Endodermal cell (in vitro differentiated cells): ENCODE data around the gene AK8. TPM values are rescaled to one million over a fixed set of nuclear protein-coding genes. Genes with fewer than 3 reads are reported as not detected.

ENCODE experiments used
- DNase-seq: peaks from one replicate; pipeline ENCODE4 v3.0.0-alpha.2; 2017
- H3K27ac ChIP-seq: 2 replicates; pipeline ENCODE4 v1.5.1; 2013; ENCODE audit warnings: mild to moderate bottlenecking, low read depth, low read length, moderate library complexity
- H3K27me3 ChIP-seq: 2 replicates; pipeline ENCODE4 v1.6.1; 2013; ENCODE audit warnings: mild to moderate bottlenecking, low read length, moderate library complexity; ENCODE audit not compliant: insufficient read depth, control insufficient read depth, poor library complexity, severe bottlenecking
- H3K36me3 ChIP-seq: 2 replicates; pipeline ENCODE4 v1.7.0; 2013; ENCODE audit warnings: mild to moderate bottlenecking, low read length, moderate library complexity; ENCODE audit not compliant: control insufficient read depth, insufficient read depth
- H3K4me1 ChIP-seq: one replicate; pipeline ENCODE4 v1.7.0; 2013; ENCODE audit warnings: low read length; ENCODE audit not compliant: control insufficient read depth, insufficient read depth
- H3K4me3 ChIP-seq: 2 replicates; pipeline ENCODE4 v1.5.1; 2013; ENCODE audit warnings: mild to moderate bottlenecking, low read length, moderate library complexity
- H3K9ac ChIP-seq: 2 replicates; pipeline ENCODE4 v1.6.1; 2013; ENCODE audit warnings: mild to moderate bottlenecking, low read length, moderate library complexity; ENCODE audit not compliant: poor library complexity, severe bottlenecking; ENCODE audit errors: extremely low read depth
- H3K9me3 ChIP-seq: 2 replicates; pipeline ENCODE4 v1.6.1; 2013; ENCODE audit warnings: mild to moderate bottlenecking, low read length, moderate library complexity; ENCODE audit not compliant: control insufficient read depth
- H3K27ac Mint-ChIP-seq: 2 replicates; pipeline ENCODE4 v1.8.0; 2020; ENCODE audit warnings: mixed read lengths
- H3K27me3 Mint-ChIP-seq: 2 replicates; pipeline ENCODE4 v1.8.0; 2021; ENCODE audit warnings: mild to moderate bottlenecking, mixed read lengths; ENCODE audit not compliant: insufficient read depth
- H3K36me3 Mint-ChIP-seq: 2 replicates; pipeline ENCODE4 v1.8.0; 2020; ENCODE audit warnings: low read depth, mixed read lengths
- H3K4me1 Mint-ChIP-seq: 2 replicates; pipeline ENCODE4 v1.8.0; 2020; ENCODE audit warnings: mixed read lengths
- H3K4me3 Mint-ChIP-seq: 2 replicates; pipeline ENCODE4 v1.8.0; 2020; ENCODE audit warnings: mild to moderate bottlenecking, moderate library complexity, mixed read lengths
- H3K9me3 Mint-ChIP-seq: 2 replicates; pipeline ENCODE4 v1.8.0; 2020; ENCODE audit warnings: mild to moderate bottlenecking, mixed read lengths
- WGBS, 2 experiments: methylation state at CpG; one replicate each; pipeline versions ENCODE4 v1.1.5 to v1.1.7; 2013; ENCODE audit warnings: missing lambda C conversion rate in 2 of 2, mixed read lengths in 1 of 2; ENCODE audit not compliant: insufficient coverage in 1 of 2, insufficient read length in 1 of 2; 5-methylcytosine and 5-hydroxymethylcytosine counted together
- total RNA-seq, 2 donors: library from RNA; stranded (reverse); fragmentation: NEBNext Ultra II Directional in 1 of 2; extraction: Animal tissue kit (Norgen Biotek cat#: 25700) in 1 of 2; gene quantifications; 2 replicates in 1 of 2; 3 replicates in 1 of 2; pipeline ENCODE4 v1.2.1, GENCODE V29; 2021
- TF ChIP-seq, protein P1 (sequence below): fragments of 200-600 bp; sonication (generic); conservative IDR thresholded peaks from 2 replicates; pipeline ENCODE4 v1.5.0; 2021; ENCODE audit warnings: antibody characterized with exemption, mild to moderate bottlenecking

AK8 gene
- total RNA-seq, 2 donors from 2014 or later = 1.3 to 2.6 TPM

DNA sequence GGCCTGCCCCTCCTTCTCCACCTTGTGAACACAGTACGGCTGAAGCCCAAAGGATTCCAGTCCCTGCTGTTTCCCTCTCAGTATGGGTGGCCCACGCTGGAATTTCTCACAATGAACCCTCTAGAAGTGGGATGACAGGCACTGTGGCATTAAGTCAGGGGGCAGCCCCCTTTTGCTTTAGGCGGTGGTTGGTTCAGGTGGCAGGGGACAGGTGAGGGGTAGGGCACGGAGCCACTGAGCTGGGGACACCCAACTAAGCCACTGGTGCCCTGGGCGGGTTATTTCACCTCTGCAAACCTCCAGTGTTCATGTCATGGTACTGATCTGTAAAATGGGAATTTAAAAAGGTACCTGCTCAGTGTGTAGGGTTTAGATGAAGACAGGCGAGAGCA lies 8.2 kb upstream of the AK8 start:
- no peaks in the 10 kb centered on the region for H3K4me1 Mint-ChIP-seq
- no peaks in the 10 kb centered on the region for H3K36me3 Mint-ChIP-seq
- Histone ChIP-seq H3K27ac (no peak overlapping the region), H3K9ac (no peak overlapping the region), H3K36me3 (no peaks in the 10 kb centered on the region), H3K4me1 (no peaks in the 10 kb centered on the region), H3K4me3 (no peak overlapping the region), H3K27me3 (no peaks in the 10 kb centered on the region), H3K9me3 (no peaks in the 10 kb centered on the region)
- peaks cover 2% of the 10 kb centered on the region for H3K27me3 Mint-ChIP-seq
- 91 to 100% methylated on average over 4 to 6 of the region's 6 CpGs for WGBS, 2 experiments
- no peak overlapping the region for H3K4me3 Mint-ChIP-seq
- TF ChIP-seq, protein P1, sequence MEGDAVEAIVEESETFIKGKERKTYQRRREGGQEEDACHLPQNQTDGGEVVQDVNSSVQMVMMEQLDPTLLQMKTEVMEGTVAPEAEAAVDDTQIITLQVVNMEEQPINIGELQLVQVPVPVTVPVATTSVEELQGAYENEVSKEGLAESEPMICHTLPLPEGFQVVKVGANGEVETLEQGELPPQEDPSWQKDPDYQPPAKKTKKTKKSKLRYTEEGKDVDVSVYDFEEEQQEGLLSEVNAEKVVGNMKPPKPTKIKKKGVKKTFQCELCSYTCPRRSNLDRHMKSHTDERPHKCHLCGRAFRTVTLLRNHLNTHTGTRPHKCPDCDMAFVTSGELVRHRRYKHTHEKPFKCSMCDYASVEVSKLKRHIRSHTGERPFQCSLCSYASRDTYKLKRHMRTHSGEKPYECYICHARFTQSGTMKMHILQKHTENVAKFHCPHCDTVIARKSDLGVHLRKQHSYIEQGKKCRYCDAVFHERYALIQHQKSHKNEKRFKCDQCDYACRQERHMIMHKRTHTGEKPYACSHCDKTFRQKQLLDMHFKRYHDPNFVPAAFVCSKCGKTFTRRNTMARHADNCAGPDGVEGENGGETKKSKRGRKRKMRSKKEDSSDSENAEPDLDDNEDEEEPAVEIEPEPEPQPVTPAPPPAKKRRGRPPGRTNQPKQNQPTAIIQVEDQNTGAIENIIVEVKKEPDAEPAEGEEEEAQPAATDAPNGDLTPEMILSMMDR = no peak
- H3K9me3 Mint-ChIP-seq = no peaks in the 10 kb centered on the region
- no peak for DNase-seq
- H3K27ac Mint-ChIP-seq = no peak overlapping the region

GRCh38 chr9:132885720-132886333 lies 7.7 kb upstream of the AK8 start:
- Histone ChIP-seq H3K27me3 (no peaks in the 10 kb centered on the region), H3K9ac (no peak overlapping the region), H3K9me3 (no peaks in the 10 kb centered on the region), H3K4me1 (no peaks in the 10 kb centered on the region), H3K27ac (no peak overlapping the region), H3K36me3 (no peaks in the 10 kb centered on the region), H3K4me3 (no peak overlapping the region)
- TF ChIP-seq, protein P1 = no peak
- Mint-ChIP-seq H3K4me3 (no peak overlapping the region), H3K27me3 (peaks cover 2% of the 10 kb centered on the region), H3K36me3 (no peaks in the 10 kb centered on the region), H3K4me1 (no peaks in the 10 kb centered on the region), H3K27ac (no peak overlapping the region), H3K9me3 (no peaks in the 10 kb centered on the region)
- DNase-seq = no peak
- 83 to 88% methylated on average over 3 to 9 of the region's 9 CpGs for WGBS, 2 experiments

DNA sequence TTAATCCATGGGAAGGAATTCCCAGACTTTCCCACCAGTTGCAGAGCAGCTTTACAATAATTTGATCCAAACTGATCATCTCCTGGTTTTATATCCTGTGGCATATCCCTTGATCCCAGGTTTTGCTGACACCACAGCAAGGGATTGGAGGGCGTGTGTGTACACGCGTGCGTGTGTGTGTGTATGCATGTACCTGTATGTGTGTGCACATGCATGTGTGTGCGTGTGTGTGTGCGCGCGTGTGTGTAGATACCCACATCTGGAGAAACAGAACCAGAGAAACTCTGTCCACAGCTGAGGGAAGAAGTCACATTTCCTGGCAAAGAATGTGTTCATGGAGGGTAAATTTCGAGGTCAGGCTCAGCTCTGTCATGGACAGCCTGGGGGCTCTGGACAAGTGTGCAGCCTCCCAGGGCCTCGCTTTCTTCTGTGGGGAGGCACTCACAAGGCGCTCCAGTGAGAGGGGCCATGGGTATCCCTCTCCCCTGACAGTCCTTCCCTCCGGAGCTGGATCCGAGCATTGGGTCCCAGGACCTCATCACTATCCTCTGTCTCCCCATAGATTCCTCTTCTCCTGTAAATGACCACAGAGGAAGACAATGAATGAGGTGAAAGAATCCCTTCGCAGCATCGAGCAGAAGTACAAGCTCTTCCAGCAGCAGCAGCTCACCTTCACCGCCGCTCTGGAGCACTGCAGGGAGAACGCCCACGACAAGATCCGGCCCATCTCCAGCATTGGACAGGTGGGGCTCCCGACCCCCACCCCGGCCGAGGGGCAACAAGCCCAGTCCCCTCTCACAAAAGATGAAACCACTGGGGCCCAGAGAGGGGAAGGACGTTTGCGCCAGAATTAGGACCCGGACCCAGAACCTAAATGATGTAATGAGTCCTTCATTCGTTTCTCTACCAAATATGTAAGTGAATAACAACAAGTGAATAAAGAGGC lies 5.5 kb upstream of the AK8 start:
- no peak for DNase-seq
- H3K4me1 ChIP-seq = no peaks in the 10 kb centered on the region
- peak overlapping the region; percentile 30 for H3K27ac Mint-ChIP-seq
- no peak overlapping the region for H3K9ac ChIP-seq
- TF ChIP-seq, protein P1 = no peak
- no peaks in the 10 kb centered on the region for H3K36me3 ChIP-seq
- H3K36me3 Mint-ChIP-seq = no peaks in the 10 kb centered on the region
- H3K27ac ChIP-seq = no peak overlapping the region
- no peaks in the 10 kb centered on the region for H3K9me3 Mint-ChIP-seq
- no peak overlapping the region for H3K4me3 Mint-ChIP-seq
- H3K27me3 Mint-ChIP-seq = peaks cover 6% of the 10 kb centered on the region
- WGBS, 2 experiments = 91 to 95% methylated on average over 21 to 27 of the region's 27 CpGs
- H3K4me3 ChIP-seq = no peak overlapping the region
- no peaks in the 10 kb centered on the region for H3K9me3 ChIP-seq
- H3K4me1 Mint-ChIP-seq = no peaks in the 10 kb centered on the region
- no peaks in the 10 kb centered on the region for H3K27me3 ChIP-seq
